Measurements from ENCODE around the gene DYNLT4.

Gene DYNLT4

DNA sequence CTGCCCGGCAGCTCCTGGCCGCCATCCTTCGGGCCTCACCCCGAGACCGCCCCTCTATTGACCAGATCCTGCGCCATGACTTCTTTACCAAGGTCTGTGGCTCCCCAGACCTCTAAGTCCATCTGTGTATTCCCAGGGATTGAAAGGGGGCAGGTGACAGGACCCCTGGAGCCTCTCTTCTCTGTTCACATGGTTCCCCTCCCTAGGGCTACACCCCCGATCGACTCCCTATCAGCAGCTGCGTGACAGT lies 4.2 kb downstream of the DYNLT4 start:
- no peak for DNase-seq (ENCODE audit: low read depth)
- TF ChIP-seq, protein P1, sequence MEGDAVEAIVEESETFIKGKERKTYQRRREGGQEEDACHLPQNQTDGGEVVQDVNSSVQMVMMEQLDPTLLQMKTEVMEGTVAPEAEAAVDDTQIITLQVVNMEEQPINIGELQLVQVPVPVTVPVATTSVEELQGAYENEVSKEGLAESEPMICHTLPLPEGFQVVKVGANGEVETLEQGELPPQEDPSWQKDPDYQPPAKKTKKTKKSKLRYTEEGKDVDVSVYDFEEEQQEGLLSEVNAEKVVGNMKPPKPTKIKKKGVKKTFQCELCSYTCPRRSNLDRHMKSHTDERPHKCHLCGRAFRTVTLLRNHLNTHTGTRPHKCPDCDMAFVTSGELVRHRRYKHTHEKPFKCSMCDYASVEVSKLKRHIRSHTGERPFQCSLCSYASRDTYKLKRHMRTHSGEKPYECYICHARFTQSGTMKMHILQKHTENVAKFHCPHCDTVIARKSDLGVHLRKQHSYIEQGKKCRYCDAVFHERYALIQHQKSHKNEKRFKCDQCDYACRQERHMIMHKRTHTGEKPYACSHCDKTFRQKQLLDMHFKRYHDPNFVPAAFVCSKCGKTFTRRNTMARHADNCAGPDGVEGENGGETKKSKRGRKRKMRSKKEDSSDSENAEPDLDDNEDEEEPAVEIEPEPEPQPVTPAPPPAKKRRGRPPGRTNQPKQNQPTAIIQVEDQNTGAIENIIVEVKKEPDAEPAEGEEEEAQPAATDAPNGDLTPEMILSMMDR (IDR thresholded peaks at IDR 0.05; ENCODE audit: low read depth, low read length) = no peak
- TF ChIP-seq MYC (IDR thresholded peaks at IDR 0.05; ENCODE audit: low read depth, low read length) (no peak), POLR2A (IDR thresholded peaks at IDR 0.05; ENCODE audit: extremely low read depth, insufficient read length) (no peak)
- TF ChIP-seq, protein P2, sequence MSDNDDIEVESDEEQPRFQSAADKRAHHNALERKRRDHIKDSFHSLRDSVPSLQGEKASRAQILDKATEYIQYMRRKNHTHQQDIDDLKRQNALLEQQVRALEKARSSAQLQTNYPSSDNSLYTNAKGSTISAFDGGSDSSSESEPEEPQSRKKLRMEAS (IDR thresholded peaks at IDR 0.05; ENCODE audit: low read depth, low read length) = no peak
- H3K4me3 ChIP-seq (ENCODE audit: low read depth, low read length) = no peak overlapping the region

DNA sequence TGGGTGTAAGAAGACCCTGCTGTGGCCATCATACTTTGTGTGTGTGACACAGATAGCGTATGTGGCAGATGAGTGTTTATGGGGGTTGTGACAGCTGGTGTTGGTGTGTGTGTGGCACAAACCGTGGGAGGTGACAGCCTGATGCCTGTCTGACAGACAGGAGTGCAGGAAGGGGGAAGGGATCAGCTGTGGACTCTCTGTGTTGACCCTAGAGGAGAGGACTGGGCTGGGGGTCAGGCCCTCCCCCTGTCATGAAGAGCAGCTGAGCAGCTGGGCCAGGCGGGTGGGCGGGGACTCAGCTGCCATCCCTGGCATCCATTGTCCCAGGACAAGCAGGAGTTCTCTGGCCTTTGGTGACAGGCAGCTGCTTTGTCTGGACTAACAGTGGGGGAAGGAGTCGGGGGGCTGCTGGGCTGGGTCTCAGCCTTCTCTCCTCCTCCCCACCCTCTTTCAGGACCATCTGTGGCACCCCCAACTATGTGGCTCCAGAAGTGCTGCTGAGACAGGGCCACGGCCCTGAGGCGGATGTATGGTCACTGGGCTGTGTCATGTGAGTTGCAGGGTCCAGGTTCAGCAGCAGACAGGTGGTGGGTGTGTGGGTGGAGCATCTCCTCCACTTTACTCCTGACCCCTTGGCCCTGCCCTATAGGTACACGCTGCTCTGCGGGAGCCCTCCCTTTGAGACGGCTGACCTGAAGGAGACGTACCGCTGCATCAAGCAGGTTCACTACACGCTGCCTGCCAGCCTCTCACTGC lies 4.7 kb downstream of the DYNLT4 start:
- TF ChIP-seq POLR2A (IDR thresholded peaks at IDR 0.05; ENCODE audit: extremely low read depth, insufficient read length) (no peak), MYC (IDR thresholded peaks at IDR 0.05; ENCODE audit: low read depth, low read length) (no peak)
- TF ChIP-seq, protein P2 (IDR thresholded peaks at IDR 0.05; ENCODE audit: low read depth, low read length) = no peak
- TF ChIP-seq, protein P1 (IDR thresholded peaks at IDR 0.05; ENCODE audit: low read depth, low read length) = no peak
- no peak overlapping the region for H3K4me3 ChIP-seq (ENCODE audit: low read depth, low read length)
- DNase-seq (ENCODE audit: low read depth) = no peak

DNA sequence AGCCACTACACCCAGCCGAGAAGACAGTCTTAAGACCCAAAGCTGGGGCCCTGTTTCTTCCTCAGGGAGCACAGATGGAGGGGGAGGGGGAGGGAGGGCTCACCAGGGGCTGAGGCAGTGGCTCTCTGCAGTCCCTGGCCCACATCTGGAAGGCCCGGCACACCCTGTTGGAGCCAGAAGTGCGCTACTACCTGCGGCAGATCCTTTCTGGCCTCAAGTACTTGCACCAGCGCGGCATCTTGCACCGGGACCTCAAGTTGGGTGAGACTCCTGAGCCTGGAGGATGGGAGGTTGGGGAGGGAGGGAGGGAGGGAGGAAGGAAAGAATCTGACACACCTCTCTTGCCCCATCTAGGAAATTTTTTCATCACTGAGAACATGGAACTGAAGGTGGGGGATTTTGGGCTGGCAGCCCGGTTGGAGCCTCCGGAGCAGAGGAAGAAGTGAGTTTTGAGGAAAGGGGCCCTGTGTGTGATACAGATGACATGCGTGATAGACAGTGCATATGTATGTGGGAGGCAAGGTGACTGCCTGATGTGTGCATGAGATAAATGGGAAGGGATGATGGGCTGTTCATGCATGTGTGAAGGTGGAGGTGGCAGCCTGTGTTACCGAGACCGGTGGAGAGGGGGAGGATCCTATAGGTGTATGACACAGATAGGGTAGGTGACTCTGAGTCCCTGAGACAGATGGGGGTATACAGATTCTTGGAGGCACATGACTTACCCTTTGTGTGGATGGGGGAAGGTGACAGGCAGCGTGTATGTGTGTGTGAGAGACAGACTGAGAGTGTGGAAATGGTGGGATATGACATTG lies 5.5 kb downstream of the DYNLT4 start:
- H3K4me3 ChIP-seq (ENCODE audit: low read depth, low read length) = no peak overlapping the region
- DNase-seq (ENCODE audit: low read depth) = no peak
- TF ChIP-seq POLR2A (IDR thresholded peaks at IDR 0.05; ENCODE audit: extremely low read depth, insufficient read length) (no peak), MYC (IDR thresholded peaks at IDR 0.05; ENCODE audit: low read depth, low read length) (no peak)
- TF ChIP-seq, protein P1 (IDR thresholded peaks at IDR 0.05; ENCODE audit: low read depth, low read length) = no peak
- TF ChIP-seq, protein P2 (IDR thresholded peaks at IDR 0.05; ENCODE audit: low read depth, low read length) = no peak

DNA sequence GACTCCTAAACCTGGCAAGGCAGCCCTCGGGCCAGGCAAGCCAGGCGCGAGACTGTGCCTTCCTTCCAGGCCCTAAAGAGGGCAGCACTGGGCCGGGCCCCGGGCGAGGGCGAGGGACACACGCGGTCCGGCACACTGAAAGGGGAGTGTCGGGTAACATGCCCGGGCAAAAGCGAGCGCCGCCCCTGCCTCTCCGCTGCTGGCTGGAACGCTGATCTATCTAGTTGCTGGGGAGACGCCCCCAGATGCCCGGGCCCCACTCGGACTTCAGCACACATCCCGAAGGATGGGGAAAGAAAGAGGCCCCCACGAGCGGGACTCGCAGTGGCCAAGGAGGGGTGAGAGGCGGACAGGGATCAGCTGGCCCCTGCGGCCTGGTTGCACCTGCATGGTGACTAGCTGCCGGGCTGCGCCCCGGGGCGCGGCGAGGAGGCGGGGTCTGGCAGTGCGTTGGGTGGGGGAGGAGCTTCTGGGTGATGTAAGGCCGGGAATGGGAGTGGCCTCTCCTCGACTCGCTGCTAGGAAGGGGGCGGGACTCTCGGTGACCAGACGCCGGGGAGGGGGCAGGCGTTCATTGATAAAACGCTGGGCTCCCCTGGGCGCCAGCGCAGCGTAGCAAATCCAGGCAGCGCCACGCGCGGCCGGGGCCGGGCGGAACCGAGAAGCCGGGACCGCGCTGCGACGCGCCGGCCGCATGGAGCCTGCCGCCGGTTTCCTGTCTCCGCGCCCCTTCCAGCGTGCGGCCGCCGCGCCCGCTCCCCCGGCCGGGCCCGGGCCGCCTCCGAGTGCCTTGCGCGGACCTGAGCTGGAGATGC lies 7.2 kb downstream of the DYNLT4 start, which contains the start of gene PLK3:
PLK3 (plus strand) TSS at position 608 of the 815 bp plus-strand sequence; CDS start at position 695, 87 bp downstream.
- peak within 1 kb of the TSS; percentile 56 for H3K4me3 ChIP-seq (ENCODE audit: low read depth, low read length)
- DNase-seq (ENCODE audit: low read depth) = peak; percentile 97

More for the DNA sequence above, 7.2 kb downstream of the DYNLT4 start, which contains the start of gene PLK3:
- TF ChIP-seq POLR2A (IDR thresholded peaks at IDR 0.05; ENCODE audit: extremely low read depth, insufficient read length) (peak; percentile 55), MYC (IDR thresholded peaks at IDR 0.05; ENCODE audit: low read depth, low read length) (peak; percentile 98)
- TF ChIP-seq, protein P1 (IDR thresholded peaks at IDR 0.05; ENCODE audit: low read depth, low read length) = peak; percentile 70
- TF ChIP-seq, protein P2 (IDR thresholded peaks at IDR 0.05; ENCODE audit: low read depth, low read length) = peak; percentile 92

All from NB4 (cell line).